GM12878 (cell line): ENCODE data around the gene DUS2. TPM values are rescaled to one million over a fixed set of nuclear protein-coding genes. Genes with fewer than 3 reads are reported as not detected.
A peak's percentile ranks its signal among the peaks of the same experiment; 100 is the strongest.

ENCODE experiments used
- ATF3 ChIP-seq: IDR thresholded peaks from 2 replicates; pipeline ENCODE4 v1.6.1; 2011; ENCODE audit warnings: low read depth, mild to moderate bottlenecking, low read length, moderate library complexity, borderline replicate concordance; ENCODE audit errors: extremely low read depth
- CBFB ChIP-seq: IDR thresholded peaks from 2 replicates; pipeline ENCODE4 v1.6.1; 2016; ENCODE audit warnings: antibody characterized with exemption, low read depth
- CEBPZ ChIP-seq: fragments of 150-350 bp; IDR thresholded peaks from 2 replicates; pipeline ENCODE4 v1.6.1; 2016; ENCODE audit warnings: low read depth, low read length
- CHD2 ChIP-seq: IDR thresholded peaks from 2 replicates; pipeline ENCODE4 v1.6.1; 2011; ENCODE audit warnings: low read depth, low read length, improper control_type of control experiment, borderline replicate concordance
- E4F1 ChIP-seq: fragments of 450-650 bp; IDR thresholded peaks from 2 replicates; pipeline ENCODE4 v1.6.1; 2018; ENCODE audit warnings: borderline replicate concordance, mild to moderate bottlenecking; ENCODE audit not compliant: partially characterized antibody
- ETV6 ChIP-seq, 2 experiments: fragments of 450-650 bp in 1 of 2; IDR thresholded peaks in 1 of 2; conservative IDR thresholded peaks in 1 of 2; 2 replicates each; pipeline ENCODE4 v1.6.1; 2014; ENCODE audit warnings: antibody characterized with exemption in 1 of 2, borderline replicate concordance in 1 of 2, low read depth in 1 of 2, mild to moderate bottlenecking in 1 of 2, moderate library complexity in 1 of 2
- FOXK2 ChIP-seq: fragments of 450-650 bp; IDR thresholded peaks from 2 replicates; pipeline ENCODE4 v1.6.1; 2017; ENCODE audit warnings: mild to moderate bottlenecking, moderate library complexity
- HSF1 ChIP-seq: fragments of 150-350 bp; IDR thresholded peaks from 2 replicates; pipeline ENCODE4 v1.6.1; 2014; ENCODE audit warnings: mild to moderate bottlenecking, low read depth, low read length
- IRF4 ChIP-seq: IDR thresholded peaks from 2 replicates; pipeline ENCODE4 v1.6.1; 2011; ENCODE audit warnings: low read depth, low read length
- NFIC ChIP-seq: IDR thresholded peaks from 2 replicates; pipeline ENCODE4 v1.6.1; 2012; ENCODE audit warnings: low read depth, mild to moderate bottlenecking, inconsistent platforms, low read length, moderate library complexity
- NRF1 ChIP-seq: conservative IDR thresholded peaks from 2 replicates; pipeline ENCODE4 v1.6.1; 2011; ENCODE audit warnings: mild to moderate bottlenecking, low read depth, low read length, improper control_type of control experiment
- SIN3A ChIP-seq: IDR thresholded peaks from 2 replicates; pipeline ENCODE4 v1.6.1; 2012; ENCODE audit warnings: low read depth, low read length, improper control_type of control experiment
- SMARCA5 ChIP-seq: fragments of 450-650 bp; IDR thresholded peaks from 2 replicates; pipeline ENCODE4 v1.6.1; 2017; ENCODE audit warnings: mild to moderate bottlenecking
- SREBF2 ChIP-seq: IDR thresholded peaks from 2 replicates; pipeline ENCODE4 v1.6.1; 2012; ENCODE audit warnings: mild to moderate bottlenecking, low read length
- TBL1XR1 ChIP-seq: IDR thresholded peaks from 2 replicates; pipeline ENCODE4 v1.6.1; 2012; ENCODE audit warnings: low read depth, low read length, improper control_type of control experiment
- ZNF384 ChIP-seq: IDR thresholded peaks from 2 replicates; pipeline ENCODE4 v1.6.1; 2012; ENCODE audit warnings: low read depth, mild to moderate bottlenecking, low read length, improper control_type of control experiment, borderline replicate concordance
- ZNF687 ChIP-seq: fragments of 450-650 bp; IDR thresholded peaks from 2 replicates; pipeline ENCODE4 v1.6.1; 2017; ENCODE audit warnings: mild to moderate bottlenecking, moderate library complexity
- polyA plus RNA-seq, 11 experiments: library from polyadenylated mRNA; depleted of rRNA in 4 of 11; unstranded in 6 of 11; stranded (reverse) in 5 of 11; fragments of >200 nt; fragmentation: Nextera tagmentation in 4 of 11; fragmentation: Illumina TruSeq in 1 of 11; extraction: Ambion mirVana in 4 of 11; extraction: Trizol in 1 of 11; gene quantifications; 1 replicate in 1 of 11; 2 replicates in 10 of 11; pipeline versions ENCODE4 v1.2.1 to v1.2.3, GENCODE V29; 2011 to 2016; ENCODE audit warnings: inconsistent platforms in 2 of 11, missing spikeins in 2 of 11, low read depth in 1 of 11
- total RNA-seq, 4 experiments: library from RNA; depleted of rRNA in 3 of 4; stranded (reverse); fragments of >200 nt in 3 of 4; fragmentation: Illumina TruSeq in 1 of 4; extraction: Trizol in 1 of 4; gene quantifications; 2 replicates each; pipeline versions ENCODE4 v1.2.1 to v1.2.3, GENCODE V29; 2013 to 2021

Gene DUS2
- total and polyA plus RNA-seq, 10 of the 15 experiments (the other 5 are each of a cell fraction or from before 2014, with no cell fraction given) = 4.8 to 32.3 (median 25.5) TPM

- TF ChIP-seq HSF1 (no peak), SIN3A (no peak), SMARCA5 (no peak; the same call in 1 of the 2 replicates), CBFB (peak; percentile 88), TBL1XR1 (peak; percentile 84), E4F1 (no peak), FOXK2 (no peak), IRF4 (peak; percentile 57; the same call in 1 of the 2 replicates), CEBPZ (no peak), CHD2 (peak; percentile 67; the same call in 1 of the 2 replicates), ZNF687 (peak; percentile 87), NFIC (peak; percentile 64; the same call in 1 of the 2 replicates), SREBF2 (no peak), NRF1 (no peak), ETV6 (conservative IDR thresholded peaks at IDR 0.05 in 1 of 2, IDR thresholded peaks at IDR 0.05 in 1 of 2; ENCODE audit: borderline replicate concordance in 1 of 2, low read depth in 1 of 2) (peak in 1 of 2 experiments; percentile 88; a peak in 2 of 4 replicates), ATF3 (no peak), ZNF384 (no peak)
These were observed 51.9 kb downstream of the DUS2 start (continued) for GRCh38 chr16:68074850-68075555.
